WTC11 (cell line): Measurements from ENCODE around the gene MYL5. TPM values are rescaled to one million over a fixed set of nuclear protein-coding genes. Genes with fewer than 3 reads are reported as not detected.

Source experiments
- ATAC-seq: fragments of 200-7000 bp; cut with Tn5 transposase; 2 replicates; pipeline ENCODE4 v1.10.0; 2021; ENCODE audit warnings: mild to moderate bottlenecking, moderate library complexity
- CTCF ChIA-PET: fragments of 300-600 bp; sonication (Branson Sonifier 250); formaldehyde crosslinking; loops from one replicate; lab custom pipeline; 2021; ENCODE audit warnings: antibody characterized with exemption; lab: Charles Lee
- POLR2A ChIA-PET: fragments of 350-600 bp; sonication (Branson Sonifier 250); formaldehyde crosslinking; loops from one replicate; lab custom pipeline; 2021; ENCODE audit warnings: antibody characterized with exemption; lab: Charles Lee
- DNase-seq: peaks from one replicate; pipeline ENCODE4 v3.0.0; 2021; ENCODE audit warnings: low spot score
- H3K27ac Mint-ChIP-seq: 2 replicates; pipeline ENCODE4 v1.8.0; 2021; ENCODE audit warnings: mixed read lengths
- H3K27me3 Mint-ChIP-seq: 2 replicates; pipeline ENCODE4 v1.8.0; 2021; ENCODE audit warnings: low read depth, mild to moderate bottlenecking, moderate library complexity, mixed read lengths
- H3K36me3 Mint-ChIP-seq: 2 replicates; pipeline ENCODE4 v1.8.0; 2021; ENCODE audit warnings: mixed read lengths
- H3K4me1 Mint-ChIP-seq: 2 replicates; pipeline ENCODE4 v1.8.0; 2022; ENCODE audit warnings: mixed read lengths
- H3K4me3 Mint-ChIP-seq: 2 replicates; pipeline ENCODE4 v1.8.0; 2021; ENCODE audit warnings: mild to moderate bottlenecking, moderate library complexity, mixed read lengths
- H3K9me3 Mint-ChIP-seq: 2 replicates; pipeline ENCODE4 v1.8.0; 2021; ENCODE audit warnings: mixed read lengths
- AR ChIP-seq: fragments of 250-450 bp; sonication (Bioruptor Pico); IDR thresholded peaks from 2 replicates; pipeline ENCODE4 v1.9.0; 2021; ENCODE audit warnings: mild to moderate bottlenecking
- CTCF ChIP-seq: fragments of 200-600 bp; IDR thresholded peaks from 2 replicates; pipeline ENCODE4 v1.8.0; 2022; ENCODE audit warnings: antibody characterized with exemption
- ELF4 ChIP-seq: sonication (generic); formaldehyde crosslinking; IDR thresholded peaks from 2 replicates; pipeline ENCODE4 v1.8.1; 2022; ENCODE audit warnings: low read depth, mild to moderate bottlenecking, moderate library complexity, missing genetic modification reagents
- EMX1 ChIP-seq: fragments of 250-450 bp; sonication (Bioruptor Pico); IDR thresholded peaks from 2 replicates; pipeline ENCODE4 v1.8.0; 2021; ENCODE audit warnings: mild to moderate bottlenecking
- JUN ChIP-seq: sonication (generic); formaldehyde crosslinking; IDR thresholded peaks from 2 replicates; pipeline ENCODE4 v1.8.0; 2023; ENCODE audit warnings: mild to moderate bottlenecking, missing genetic modification reagents
- KAT7 ChIP-seq: sonication (generic); formaldehyde crosslinking; IDR thresholded peaks from 2 replicates; pipeline ENCODE4 v1.8.1; 2023; ENCODE audit warnings: missing genetic modification reagents, mild to moderate bottlenecking, borderline replicate concordance
- NFATC4 ChIP-seq: fragments of 250-450 bp; sonication (Bioruptor Pico); IDR thresholded peaks from 2 replicates; pipeline ENCODE4 v1.9.0; 2021; ENCODE audit warnings: mild to moderate bottlenecking
- NFE2L1 ChIP-seq: sonication (generic); formaldehyde crosslinking; IDR thresholded peaks from 2 replicates; pipeline ENCODE4 v1.8.1; 2023; ENCODE audit warnings: missing genetic modification reagents
- NR3C1 ChIP-seq: sonication (generic); formaldehyde crosslinking; conservative IDR thresholded peaks from 2 replicates; pipeline ENCODE4 v1.8.1; 2023; ENCODE audit warnings: low read depth, mild to moderate bottlenecking, missing genetic modification reagents
- RELA ChIP-seq: sonication (generic); formaldehyde crosslinking; IDR thresholded peaks from 2 replicates; pipeline ENCODE4 v1.8.1; 2022; ENCODE audit warnings: missing genetic modification reagents, mild to moderate bottlenecking, borderline replicate concordance
- TEAD1 ChIP-seq: sonication (generic); formaldehyde crosslinking; IDR thresholded peaks from 2 replicates; pipeline ENCODE4 v1.8.0; 2022; ENCODE audit warnings: mild to moderate bottlenecking, missing genetic modification reagents
- TEAD4 ChIP-seq: sonication (generic); formaldehyde crosslinking; IDR thresholded peaks from 2 replicates; pipeline ENCODE4 v1.8.0; 2022; ENCODE audit warnings: mild to moderate bottlenecking, missing genetic modification reagents
- ZBTB43 ChIP-seq: sonication (generic); formaldehyde crosslinking; IDR thresholded peaks from 2 replicates; pipeline ENCODE4 v1.8.1; 2023; ENCODE audit warnings: mild to moderate bottlenecking, missing genetic modification reagents
- ZNF219 ChIP-seq: sonication (generic); formaldehyde crosslinking; IDR thresholded peaks from 2 replicates; pipeline ENCODE4 v1.8.0; 2023; ENCODE audit warnings: missing genetic modification reagents, mild to moderate bottlenecking, borderline replicate concordance
- total RNA-seq: library from RNA; stranded (reverse); gene quantifications from 3 replicates; pipeline ENCODE4 v1.2.3, GENCODE V29; 2021
- TF ChIP-seq, protein P1 (sequence below): sonication (generic); formaldehyde crosslinking; IDR thresholded peaks from 2 replicates; pipeline ENCODE4 v1.8.0; 2022; ENCODE audit warnings: missing genetic modification reagents
- TF ChIP-seq, protein P2 (sequence below): sonication (generic); formaldehyde crosslinking; conservative IDR thresholded peaks from 2 replicates; pipeline ENCODE4 v1.8.1; 2023; ENCODE audit warnings: mild to moderate bottlenecking, low read depth, missing genetic modification reagents, moderate library complexity
- TF ChIP-seq, protein P3 (sequence below): sonication (generic); formaldehyde crosslinking; IDR thresholded peaks from 2 replicates; pipeline ENCODE4 v1.8.1; 2023; ENCODE audit warnings: mild to moderate bottlenecking, missing genetic modification reagents

Gene MYL5
- total RNA-seq, 1 experiment from 2014 or later = 22.2 TPM

GRCh38 chr4:717601-718320, 43.4 kb downstream of the MYL5 start:
- no peak overlapping the region for H3K4me3 Mint-ChIP-seq
- POLR2A ChIA-PET = no interaction called here
- no peak overlapping the region for H3K27ac Mint-ChIP-seq
- H3K36me3 Mint-ChIP-seq = peaks cover 10% of the 10 kb centered on the region
- H3K4me1 Mint-ChIP-seq = no peaks in the 10 kb centered on the region
- no peaks in the 10 kb centered on the region for H3K27me3 Mint-ChIP-seq
- no peaks in the 10 kb centered on the region for H3K9me3 Mint-ChIP-seq
- TF ChIP-seq TEAD4 (CRISPR knock-in tag) = no peak
- TF ChIP-seq RELA (CRISPR knock-in tag) = no peak
- TF ChIP-seq, protein P1, sequence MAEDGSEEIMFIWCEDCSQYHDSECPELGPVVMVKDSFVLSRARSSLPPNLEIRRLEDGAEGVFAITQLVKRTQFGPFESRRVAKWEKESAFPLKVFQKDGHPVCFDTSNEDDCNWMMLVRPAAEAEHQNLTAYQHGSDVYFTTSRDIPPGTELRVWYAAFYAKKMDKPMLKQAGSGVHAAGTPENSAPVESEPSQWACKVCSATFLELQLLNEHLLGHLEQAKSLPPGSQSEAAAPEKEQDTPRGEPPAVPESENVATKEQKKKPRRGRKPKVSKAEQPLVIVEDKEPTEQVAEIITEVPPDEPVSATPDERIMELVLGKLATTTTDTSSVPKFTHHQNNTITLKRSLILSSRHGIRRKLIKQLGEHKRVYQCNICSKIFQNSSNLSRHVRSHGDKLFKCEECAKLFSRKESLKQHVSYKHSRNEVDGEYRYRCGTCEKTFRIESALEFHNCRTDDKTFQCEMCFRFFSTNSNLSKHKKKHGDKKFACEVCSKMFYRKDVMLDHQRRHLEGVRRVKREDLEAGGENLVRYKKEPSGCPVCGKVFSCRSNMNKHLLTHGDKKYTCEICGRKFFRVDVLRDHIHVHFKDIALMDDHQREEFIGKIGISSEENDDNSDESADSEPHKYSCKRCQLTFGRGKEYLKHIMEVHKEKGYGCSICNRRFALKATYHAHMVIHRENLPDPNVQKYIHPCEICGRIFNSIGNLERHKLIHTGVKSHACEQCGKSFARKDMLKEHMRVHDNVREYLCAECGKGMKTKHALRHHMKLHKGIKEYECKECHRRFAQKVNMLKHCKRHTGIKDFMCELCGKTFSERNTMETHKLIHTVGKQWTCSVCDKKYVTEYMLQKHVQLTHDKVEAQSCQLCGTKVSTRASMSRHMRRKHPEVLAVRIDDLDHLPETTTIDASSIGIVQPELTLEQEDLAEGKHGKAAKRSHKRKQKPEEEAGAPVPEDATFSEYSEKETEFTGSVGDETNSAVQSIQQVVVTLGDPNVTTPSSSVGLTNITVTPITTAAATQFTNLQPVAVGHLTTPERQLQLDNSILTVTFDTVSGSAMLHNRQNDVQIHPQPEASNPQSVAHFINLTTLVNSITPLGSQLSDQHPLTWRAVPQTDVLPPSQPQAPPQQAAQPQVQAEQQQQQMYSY (CRISPR knock-in tag) = no peak
- no peak for TF ChIP-seq KAT7 (CRISPR knock-in tag)
- TF ChIP-seq, all 79 proteins: peak for 0
- ATAC-seq (no peak), DNase-seq (no peak)
- CTCF ChIA-PET = interaction anchor here (4.1 kb wide), 1 partner anchor 33 kb away, joined by 17 read pairs; no protein-coding TSS in a partner anchor

GRCh38 chr4:718460-718859, 44.1 kb downstream of the MYL5 start:
- ATAC-seq = no peak
- CTCF ChIA-PET = interaction anchor here (4.1 kb wide), 1 partner anchor 34 kb away, joined by 17 read pairs; no protein-coding TSS in a partner anchor
- no peak for DNase-seq
- H3K27me3 Mint-ChIP-seq = no peaks in the 10 kb centered on the region
- no peak overlapping the region for H3K4me3 Mint-ChIP-seq
- H3K9me3 Mint-ChIP-seq = no peaks in the 10 kb centered on the region
- no peak overlapping the region for H3K27ac Mint-ChIP-seq
- POLR2A ChIA-PET = no interaction called here
- TF ChIP-seq, protein P2, sequence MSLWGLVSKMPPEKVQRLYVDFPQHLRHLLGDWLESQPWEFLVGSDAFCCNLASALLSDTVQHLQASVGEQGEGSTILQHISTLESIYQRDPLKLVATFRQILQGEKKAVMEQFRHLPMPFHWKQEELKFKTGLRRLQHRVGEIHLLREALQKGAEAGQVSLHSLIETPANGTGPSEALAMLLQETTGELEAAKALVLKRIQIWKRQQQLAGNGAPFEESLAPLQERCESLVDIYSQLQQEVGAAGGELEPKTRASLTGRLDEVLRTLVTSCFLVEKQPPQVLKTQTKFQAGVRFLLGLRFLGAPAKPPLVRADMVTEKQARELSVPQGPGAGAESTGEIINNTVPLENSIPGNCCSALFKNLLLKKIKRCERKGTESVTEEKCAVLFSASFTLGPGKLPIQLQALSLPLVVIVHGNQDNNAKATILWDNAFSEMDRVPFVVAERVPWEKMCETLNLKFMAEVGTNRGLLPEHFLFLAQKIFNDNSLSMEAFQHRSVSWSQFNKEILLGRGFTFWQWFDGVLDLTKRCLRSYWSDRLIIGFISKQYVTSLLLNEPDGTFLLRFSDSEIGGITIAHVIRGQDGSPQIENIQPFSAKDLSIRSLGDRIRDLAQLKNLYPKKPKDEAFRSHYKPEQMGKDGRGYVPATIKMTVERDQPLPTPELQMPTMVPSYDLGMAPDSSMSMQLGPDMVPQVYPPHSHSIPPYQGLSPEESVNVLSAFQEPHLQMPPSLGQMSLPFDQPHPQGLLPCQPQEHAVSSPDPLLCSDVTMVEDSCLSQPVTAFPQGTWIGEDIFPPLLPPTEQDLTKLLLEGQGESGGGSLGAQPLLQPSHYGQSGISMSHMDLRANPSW = no peak
- TF ChIP-seq ZNF219 (CRISPR knock-in tag) (no peak), JUN (CRISPR knock-in tag) (no peak), ZBTB43 (CRISPR knock-in tag) (no peak), EMX1 (CRISPR knock-in tag) (no peak), NFE2L1 (CRISPR knock-in tag) (no peak), ELF4 (no peak), NFATC4 (CRISPR knock-in tag) (no peak), KAT7 (CRISPR knock-in tag) (no peak), CTCF (no peak), TEAD1 (CRISPR knock-in tag) (no peak), AR (CRISPR knock-in tag) (no peak), NR3C1 (CRISPR knock-in tag) (no peak)
- TF ChIP-seq, protein P3, sequence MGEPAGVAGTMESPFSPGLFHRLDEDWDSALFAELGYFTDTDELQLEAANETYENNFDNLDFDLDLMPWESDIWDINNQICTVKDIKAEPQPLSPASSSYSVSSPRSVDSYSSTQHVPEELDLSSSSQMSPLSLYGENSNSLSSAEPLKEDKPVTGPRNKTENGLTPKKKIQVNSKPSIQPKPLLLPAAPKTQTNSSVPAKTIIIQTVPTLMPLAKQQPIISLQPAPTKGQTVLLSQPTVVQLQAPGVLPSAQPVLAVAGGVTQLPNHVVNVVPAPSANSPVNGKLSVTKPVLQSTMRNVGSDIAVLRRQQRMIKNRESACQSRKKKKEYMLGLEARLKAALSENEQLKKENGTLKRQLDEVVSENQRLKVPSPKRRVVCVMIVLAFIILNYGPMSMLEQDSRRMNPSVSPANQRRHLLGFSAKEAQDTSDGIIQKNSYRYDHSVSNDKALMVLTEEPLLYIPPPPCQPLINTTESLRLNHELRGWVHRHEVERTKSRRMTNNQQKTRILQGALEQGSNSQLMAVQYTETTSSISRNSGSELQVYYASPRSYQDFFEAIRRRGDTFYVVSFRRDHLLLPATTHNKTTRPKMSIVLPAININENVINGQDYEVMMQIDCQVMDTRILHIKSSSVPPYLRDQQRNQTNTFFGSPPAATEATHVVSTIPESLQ (CRISPR knock-in tag) = no peak
- peaks cover 15% of the 10 kb centered on the region for H3K36me3 Mint-ChIP-seq
- H3K4me1 Mint-ChIP-seq = no peaks in the 10 kb centered on the region
